H9 (cell line): ENCODE data around the gene SPACA5. TPM values are rescaled to one million over a fixed set of nuclear protein-coding genes. Genes with fewer than 3 reads are reported as not detected.
"Not testable (repeated sequence)": the region's sequence is repeated elsewhere in the genome, so short reads cannot be mapped to it uniquely, and the experiment has no call there.

Experiments
- DNase-seq: peaks from one replicate; pipeline ENCODE4 v3.0.0-alpha.2; 2017
- H2AFZ ChIP-seq: one replicate; pipeline ENCODE4 v1.6.1; 2013; ENCODE audit warnings: mild to moderate bottlenecking, low read length, control low read depth, moderate library complexity
- H2AK5ac ChIP-seq: 2 replicates; pipeline ENCODE4 v1.6.1; 2013; ENCODE audit warnings: low read length, control low read depth, mixed read lengths; ENCODE audit not compliant: insufficient read length
- H2BK120ac ChIP-seq: one replicate; pipeline ENCODE4 v1.6.1; 2013; ENCODE audit warnings: low read depth, mild to moderate bottlenecking, low read length, control low read depth, inconsistent platforms; ENCODE audit not compliant: poor library complexity, severe bottlenecking
- H2BK12ac ChIP-seq: 2 replicates; pipeline ENCODE4 v1.6.1; 2013; ENCODE audit warnings: low read length, control low read depth, mixed read lengths, low read depth; ENCODE audit not compliant: insufficient read length
- H2BK15ac ChIP-seq: 2 replicates; pipeline ENCODE4 v1.6.1; 2013; ENCODE audit warnings: low read depth, low read length, control low read depth
- H2BK20ac ChIP-seq: one replicate; pipeline ENCODE4 v1.6.1; 2013; ENCODE audit warnings: low read depth, mild to moderate bottlenecking, low read length, control low read depth, inconsistent platforms; ENCODE audit not compliant: poor library complexity, severe bottlenecking
- H2BK5ac ChIP-seq: 2 replicates; pipeline ENCODE4 v1.6.1; 2013; ENCODE audit warnings: low read length, control low read depth, mixed read lengths; ENCODE audit not compliant: insufficient read length
- H3K14ac ChIP-seq: 2 replicates; pipeline ENCODE4 v1.6.1; 2013; ENCODE audit warnings: low read length, control low read depth; ENCODE audit not compliant: insufficient read depth
- H3K18ac ChIP-seq: 2 replicates; pipeline ENCODE4 v1.6.1; 2013; ENCODE audit warnings: low read depth, mild to moderate bottlenecking, mixed read lengths, low read length, control low read depth; ENCODE audit not compliant: insufficient read length
- H3K23ac ChIP-seq: 2 replicates; pipeline ENCODE4 v1.6.1; 2013; ENCODE audit warnings: low read length, control low read depth, mixed read lengths, low read depth; ENCODE audit not compliant: insufficient read length
- H3K23me2 ChIP-seq: 2 replicates; pipeline ENCODE4 v1.6.1; 2013; ENCODE audit warnings: low read depth, mild to moderate bottlenecking, mixed read lengths, low read length, control low read depth; ENCODE audit not compliant: insufficient read length, poor library complexity, severe bottlenecking
- H3K27ac ChIP-seq: 2 replicates; pipeline ENCODE4 v1.5.1; 2013; ENCODE audit warnings: low read length, control low read depth, mixed read lengths, low read depth; ENCODE audit not compliant: insufficient read length
- H3K27me3 ChIP-seq: 2 replicates; pipeline ENCODE4 v1.6.1; 2013; ENCODE audit warnings: low read length, control low read depth, inconsistent platforms; ENCODE audit not compliant: insufficient read depth
- H3K4ac ChIP-seq: 2 replicates; pipeline ENCODE4 v1.6.1; 2013; ENCODE audit warnings: low read depth, mild to moderate bottlenecking, control low read depth, inconsistent platforms, low read length, moderate library complexity
- H3K4me1 ChIP-seq: 2 replicates; pipeline ENCODE4 v1.6.1; 2013; ENCODE audit warnings: low read length, control low read depth, inconsistent platforms; ENCODE audit not compliant: insufficient read depth
- H3K4me2 ChIP-seq: 2 replicates; pipeline ENCODE4 v1.6.1; 2013; ENCODE audit warnings: low read length, control low read depth, mixed read lengths; ENCODE audit not compliant: insufficient read length, insufficient read depth
- H3K56ac ChIP-seq: 2 replicates; pipeline ENCODE4 v1.6.1; 2013; ENCODE audit warnings: low read depth, mild to moderate bottlenecking, mixed read lengths, low read length, control low read depth; ENCODE audit not compliant: insufficient read length
- H3K79me1 ChIP-seq: 2 replicates; pipeline ENCODE4 v1.6.1; 2013; ENCODE audit warnings: low read depth, mild to moderate bottlenecking, moderate library complexity, low read length, control low read depth, inconsistent platforms; ENCODE audit not compliant: insufficient read depth, poor library complexity, severe bottlenecking
- H3K79me2 ChIP-seq: 2 replicates; pipeline ENCODE4 v1.6.1; 2013; ENCODE audit warnings: low read length, control low read depth, inconsistent platforms; ENCODE audit not compliant: insufficient read depth
- H3K9ac ChIP-seq: 2 replicates; pipeline ENCODE4 v1.6.1; 2013; ENCODE audit warnings: low read length, control low read depth, mixed read lengths; ENCODE audit not compliant: insufficient read length; ENCODE audit errors: extremely low read depth
- H3K9me3 ChIP-seq: one replicate; pipeline ENCODE4 v1.6.1; 2013; ENCODE audit warnings: low read depth, low read length, inconsistent platforms; ENCODE audit not compliant: control insufficient read depth
- H3T11ph ChIP-seq: one replicate; pipeline ENCODE4 v1.6.1; 2013; ENCODE audit warnings: mild to moderate bottlenecking, low read length, control low read depth, inconsistent platforms
- H4K20me1 ChIP-seq: one replicate; pipeline ENCODE4 v1.6.1; 2013; ENCODE audit not compliant: control insufficient read depth, insufficient read length, insufficient read depth
- H4K5ac ChIP-seq: 2 replicates; pipeline ENCODE4 v1.6.1; 2013; ENCODE audit warnings: low read depth, mild to moderate bottlenecking, mixed read lengths, low read length, control low read depth; ENCODE audit not compliant: insufficient read length
- H4K8ac ChIP-seq: replicated peaks from 2 replicates; pipeline ENCODE4 v1.6.1; 2013; ENCODE audit warnings: low read length, control low read depth, mixed read lengths, low read depth; ENCODE audit not compliant: insufficient read length
- H4K91ac ChIP-seq: 2 replicates; pipeline ENCODE4 v1.6.1; 2013; ENCODE audit warnings: low read depth, mild to moderate bottlenecking, moderate library complexity, mixed read lengths, low read length, control low read depth; ENCODE audit not compliant: insufficient read length
- H3K27ac Mint-ChIP-seq, 3 experiments: 2 replicates in 2 of 3; 3 replicates in 1 of 3; pipeline ENCODE4 v1.8.0; 2020 to 2021; ENCODE audit warnings: mixed read lengths in 3 of 3, mild to moderate bottlenecking in 1 of 3, moderate library complexity in 1 of 3
- H3K27me3 Mint-ChIP-seq: 2 replicates; pipeline ENCODE4 v1.8.0; 2021; ENCODE audit warnings: low read depth, mild to moderate bottlenecking, moderate library complexity, mixed read lengths
- H3K36me3 Mint-ChIP-seq, 3 experiments: 2 replicates in 2 of 3; 3 replicates in 1 of 3; pipeline ENCODE4 v1.8.0; 2020 to 2021; ENCODE audit warnings: low read depth in 3 of 3, mixed read lengths in 3 of 3; ENCODE audit not compliant: insufficient read depth in 1 of 3
- H3K4me1 Mint-ChIP-seq, 2 experiments: 2 replicates each; pipeline ENCODE4 v1.8.0; 2020; ENCODE audit warnings: mixed read lengths in 2 of 2
- H3K4me3 Mint-ChIP-seq, 2 experiments: 2 replicates in 1 of 2; 3 replicates in 1 of 2; pipeline ENCODE4 v1.8.0; 2020 to 2021; ENCODE audit warnings: mild to moderate bottlenecking in 2 of 2, mixed read lengths in 2 of 2, moderate library complexity in 1 of 2
- H3K9me3 Mint-ChIP-seq, 2 experiments: 2 replicates in 1 of 2; 3 replicates in 1 of 2; pipeline ENCODE4 v1.8.0; 2020; ENCODE audit warnings: mild to moderate bottlenecking in 2 of 2, mixed read lengths in 2 of 2, moderate library complexity in 1 of 2
- WGBS: extraction: QIAGEN DNeasy Blood & Tissue Kit; methylation state at CpG from one replicate; pipeline ENCODE4 v1.1.7; 2013; ENCODE audit warnings: missing lambda C conversion rate, low lambda C conversion rate, mixed read lengths; ENCODE audit not compliant: insufficient read length; ENCODE audit errors: extremely low coverage; 5-methylcytosine and 5-hydroxymethylcytosine counted together
- total RNA-seq: library from RNA; stranded (reverse); gene quantifications from 2 replicates; pipeline ENCODE4 v1.2.1, GENCODE V29; 2021

Gene SPACA5
- total RNA-seq, 1 experiment from 2014 or later, result not detected

DNA sequence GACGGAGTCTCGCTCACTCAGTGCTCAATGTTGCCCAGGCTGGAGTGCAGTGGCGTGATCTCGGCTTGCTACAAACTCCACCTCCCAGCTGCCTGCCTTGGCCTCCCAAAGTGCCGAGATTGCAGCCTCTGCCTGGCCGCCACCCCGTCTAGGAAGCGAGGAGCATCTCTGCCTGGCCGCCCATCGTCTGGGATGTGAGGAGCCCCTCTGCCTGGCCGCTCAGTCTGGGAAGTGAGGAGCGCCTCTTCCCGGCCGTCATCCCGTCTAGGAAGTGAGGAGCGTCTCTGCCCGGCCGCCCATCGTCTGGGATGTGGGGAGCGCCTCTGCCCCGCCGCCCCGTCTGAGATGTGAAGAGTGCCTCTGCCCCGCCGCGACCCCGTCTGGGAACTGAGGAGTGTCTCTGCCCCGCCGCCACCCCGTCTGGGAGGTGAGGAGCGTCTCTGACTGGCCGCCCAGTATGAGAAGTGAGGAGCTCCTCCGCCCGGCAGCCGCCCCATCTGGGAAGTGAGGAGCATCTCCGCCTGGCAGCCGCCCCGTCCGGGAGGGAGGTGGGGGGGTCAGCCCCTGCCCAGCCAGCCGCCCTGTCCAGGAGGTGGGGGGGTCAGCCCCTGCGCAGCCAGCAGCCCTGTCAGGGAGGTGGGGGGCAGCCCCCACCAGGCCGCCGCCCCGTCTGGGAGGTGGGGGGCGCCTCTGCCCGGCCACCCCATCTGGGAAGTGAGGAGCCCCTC is 10.0 kb downstream of the SPACA5 start:
- no CpG with 5 or more reads among the region's 46 CpGs for WGBS

DNA sequence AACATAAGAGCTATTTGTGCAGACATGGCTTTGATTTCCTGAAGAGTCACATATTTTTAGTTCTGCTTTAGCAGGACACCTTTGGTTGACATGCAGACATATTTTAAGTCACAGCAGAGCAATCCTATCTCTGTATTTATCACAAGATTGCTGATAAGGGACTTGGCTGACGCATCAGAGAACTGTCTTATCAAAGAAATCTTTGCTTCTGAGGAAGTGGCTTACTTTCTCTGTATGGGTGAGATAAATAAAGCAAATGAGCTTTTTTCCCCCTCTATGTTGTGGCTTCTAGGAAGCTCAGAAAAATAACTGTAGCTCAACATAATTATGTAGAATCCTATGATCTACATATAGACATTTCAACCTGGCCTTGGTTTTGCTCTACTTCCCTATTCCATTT is 13.1 kb downstream of the SPACA5 start:
- not testable (repeated sequence) for H2BK20ac ChIP-seq, H4K91ac ChIP-seq, H4K8ac ChIP-seq, H2BK12ac ChIP-seq, H3K36me3 Mint-ChIP-seq, H3K4ac ChIP-seq, H2BK15ac ChIP-seq, H3K79me1 ChIP-seq, H3K56ac ChIP-seq, H2BK5ac ChIP-seq, DNase-seq, H3K23ac ChIP-seq, H3K27me3 Mint-ChIP-seq, H3K27ac Mint-ChIP-seq, H3K14ac ChIP-seq, H3K4me1 Mint-ChIP-seq, H3K4me1 ChIP-seq, H3K18ac ChIP-seq, H3K27ac ChIP-seq, H4K5ac ChIP-seq, H3K9me3 ChIP-seq, H4K20me1 ChIP-seq, H3K4me2 ChIP-seq, H3K9ac ChIP-seq, H3K27me3 ChIP-seq, H3T11ph ChIP-seq, H2AK5ac ChIP-seq, H3K79me2 ChIP-seq, H2BK120ac ChIP-seq, H3K4me3 Mint-ChIP-seq, H2AFZ ChIP-seq, H3K23me2 ChIP-seq
- H3K9me3 Mint-ChIP-seq, result peaks cover 36 to 44% of the 10 kb centered on the region in 2 experiments
- no CpG with 5 or more reads among the region's 1 CpG for WGBS

More for the DNA sequence above, 10.0 kb downstream of the SPACA5 start:
- not testable (repeated sequence) for H4K8ac ChIP-seq, H3K4me1 ChIP-seq, H4K91ac ChIP-seq, H3K79me2 ChIP-seq, H3K4me3 Mint-ChIP-seq, H2AK5ac ChIP-seq, H3K56ac ChIP-seq, H2BK15ac ChIP-seq, H2BK5ac ChIP-seq, H3K79me1 ChIP-seq, H4K20me1 ChIP-seq, H2BK12ac ChIP-seq, H2AFZ ChIP-seq, H4K5ac ChIP-seq, H3K23me2 ChIP-seq, DNase-seq, H3K27me3 Mint-ChIP-seq, H3K23ac ChIP-seq, H3K18ac ChIP-seq, H2BK20ac ChIP-seq, H3K27ac Mint-ChIP-seq, H3K9ac ChIP-seq, H3K27me3 ChIP-seq, H2BK120ac ChIP-seq, H3K4me2 ChIP-seq, H3K4ac ChIP-seq, H3K14ac ChIP-seq, H3K36me3 Mint-ChIP-seq, H3T11ph ChIP-seq, H3K9me3 ChIP-seq, H3K4me1 Mint-ChIP-seq, H3K27ac ChIP-seq
- peaks cover 26 to 36% of the 10 kb centered on the region in 2 experiments for H3K9me3 Mint-ChIP-seq
